AG08396 (cell line): ENCODE results near the gene HILPDA.
A peak's percentile ranks its signal among the peaks of the same experiment; 100 is the strongest.
"Not testable (repeated sequence)": the region's sequence is repeated elsewhere in the genome, so short reads cannot be mapped to it uniquely, and the experiment has no call there.

Experiments
- DNase-seq: peaks from one replicate; pipeline ENCODE4 v3.0.0; 2012; ENCODE audit warnings: low spot score, mixed read lengths

The HILPDA gene

DNA sequence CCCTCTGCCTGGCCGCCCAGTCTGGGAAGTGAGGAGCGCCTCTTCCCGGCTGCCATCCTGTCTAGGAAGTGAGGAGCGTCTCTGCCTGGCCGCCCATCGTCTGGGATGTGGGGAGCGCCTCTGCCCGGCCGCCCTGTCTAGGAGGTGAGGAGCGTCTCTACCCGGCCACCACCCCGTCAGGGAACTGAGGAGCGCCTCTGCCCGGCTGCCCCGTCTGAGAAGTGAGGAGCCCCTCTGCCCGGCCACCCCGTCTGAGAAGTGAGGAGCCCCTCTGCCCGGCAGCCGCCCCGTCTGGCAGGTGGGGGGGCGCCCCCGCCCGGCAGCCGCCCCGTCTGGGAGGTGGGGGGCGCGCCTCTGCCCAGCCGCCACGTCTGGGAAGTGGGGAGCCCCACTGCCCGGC lies 7.7 kb downstream of the HILPDA start:
- not testable (repeated sequence) for DNase-seq

DNA sequence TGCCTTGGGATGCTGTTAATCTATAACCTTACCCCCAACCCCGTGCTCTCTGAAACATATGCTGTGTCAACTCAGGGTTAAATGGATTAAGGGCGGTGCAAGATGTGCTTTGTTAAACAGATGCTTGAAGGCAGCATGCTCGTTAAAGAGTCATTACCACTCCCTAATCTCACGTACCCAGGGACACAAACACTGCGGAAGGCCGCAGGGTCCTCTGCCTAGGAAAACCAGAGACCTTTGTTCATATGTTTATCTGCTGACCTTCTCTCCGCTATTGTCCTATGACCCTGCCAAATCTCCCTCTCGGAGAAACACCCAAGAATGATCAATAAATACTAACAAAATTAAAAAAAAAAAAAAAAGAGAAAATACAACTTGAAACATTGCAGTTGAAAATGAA lies 8.3 kb downstream of the HILPDA start:
- not testable (repeated sequence) for DNase-seq

DNA sequence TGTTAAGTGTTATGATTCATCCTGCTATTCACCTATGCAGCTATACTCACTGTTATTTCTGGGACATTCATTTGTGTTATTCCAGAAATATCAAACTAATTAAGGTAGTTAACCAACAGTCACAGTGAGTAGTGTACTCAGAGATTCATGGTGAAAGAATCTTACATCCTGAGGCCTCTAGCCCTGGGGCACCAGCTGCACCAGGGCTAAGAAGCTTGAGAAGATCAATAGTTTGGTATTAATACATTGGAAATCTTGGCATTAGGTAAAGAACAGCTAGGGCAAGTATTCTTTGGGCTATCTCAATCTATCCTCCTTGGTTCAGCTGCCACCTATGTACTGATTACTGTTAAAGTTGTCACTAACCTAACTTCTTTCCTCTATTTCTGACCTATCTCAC lies 11.2 kb downstream of the HILPDA start:
- not testable (repeated sequence) for DNase-seq

DNA sequence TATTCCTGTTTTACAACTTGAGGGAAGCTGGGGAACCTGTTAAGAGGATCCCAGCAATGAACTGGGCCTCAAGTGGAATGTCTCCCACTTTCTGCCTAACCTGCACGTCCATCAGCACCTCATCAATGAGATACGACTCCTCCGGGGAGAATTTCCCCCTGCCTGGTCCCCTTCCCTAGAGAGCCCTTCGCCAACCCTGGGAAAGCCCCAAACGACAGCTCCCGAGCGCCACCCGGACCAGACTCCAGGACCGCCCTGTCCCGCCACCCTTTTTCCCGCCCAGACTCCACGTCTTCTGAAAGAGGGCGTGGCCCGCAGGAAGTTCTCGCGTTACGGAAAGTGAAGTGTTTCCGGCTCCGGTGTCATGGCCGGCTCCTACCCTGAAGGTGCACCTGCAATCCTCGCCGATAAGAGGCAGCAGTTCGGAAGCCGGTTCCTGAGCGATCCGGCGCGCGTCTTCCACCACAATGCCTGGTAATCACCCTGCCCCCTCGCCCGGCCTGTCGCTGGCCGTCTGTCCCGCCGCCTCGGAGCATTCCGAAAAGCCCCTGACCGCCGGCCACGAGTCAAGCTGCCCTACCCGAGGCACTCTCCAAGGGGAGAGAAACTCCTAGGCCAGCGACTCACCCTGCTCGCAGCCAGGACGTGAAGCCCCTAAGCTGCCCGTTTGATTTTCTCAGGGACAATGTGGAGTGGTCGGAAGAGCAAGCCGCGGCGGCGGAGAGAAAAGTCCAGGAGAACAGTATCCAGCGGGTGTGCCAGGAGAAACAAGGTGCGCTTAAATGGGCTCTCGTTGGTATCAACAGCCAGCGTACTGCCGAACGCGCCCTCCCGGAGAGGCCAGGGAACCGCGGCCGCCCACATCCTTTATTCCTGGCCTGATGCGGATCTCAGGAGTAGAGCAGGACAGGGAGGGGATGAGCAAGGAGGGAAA lies 21.0 kb downstream of the HILPDA start, which contains the start of gene METTL2B:
Gene METTL2B (plus strand): TSS at position 347 of the 934 bp plus-strand sequence. CDS start 18 bp downstream, at position 365.
- peak; percentile 77 for DNase-seq

DNA sequence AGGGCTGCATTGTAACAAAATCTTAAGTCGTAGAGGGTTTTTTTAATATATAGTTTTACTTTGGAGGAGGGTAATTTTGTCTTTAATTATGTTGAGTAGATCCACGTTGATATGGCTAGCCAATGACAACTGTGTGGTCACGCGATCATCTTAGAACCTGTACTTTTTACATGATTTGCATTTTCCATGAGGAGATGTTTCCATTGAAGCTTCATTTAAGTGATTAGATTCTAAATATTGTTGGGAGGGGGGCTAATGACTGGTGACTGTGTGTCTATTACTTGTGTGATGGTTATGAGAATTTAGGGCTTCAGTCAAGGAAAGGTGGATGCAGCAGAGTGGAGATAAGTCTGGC lies 21.6 kb downstream of the HILPDA start:
- DNase-seq, result not testable (repeated sequence)

DNA sequence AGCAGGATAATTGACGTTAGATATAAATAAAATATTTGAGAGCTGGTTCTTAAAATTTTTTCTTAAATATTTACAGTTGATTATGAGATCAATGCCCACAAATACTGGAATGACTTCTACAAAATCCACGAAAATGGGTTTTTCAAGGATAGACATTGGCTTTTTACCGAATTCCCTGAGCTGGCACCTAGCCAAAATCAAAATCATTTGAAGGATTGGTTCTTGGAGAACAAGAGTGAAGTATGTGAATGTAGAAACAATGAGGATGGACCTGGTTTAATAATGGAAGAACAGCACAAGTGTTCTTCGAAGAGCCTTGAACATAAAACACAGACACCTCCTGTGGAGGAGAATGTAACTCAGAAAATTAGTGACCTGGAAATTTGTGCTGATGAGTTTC lies 23.4 kb downstream of the HILPDA start:
- not testable (repeated sequence) for DNase-seq

DNA sequence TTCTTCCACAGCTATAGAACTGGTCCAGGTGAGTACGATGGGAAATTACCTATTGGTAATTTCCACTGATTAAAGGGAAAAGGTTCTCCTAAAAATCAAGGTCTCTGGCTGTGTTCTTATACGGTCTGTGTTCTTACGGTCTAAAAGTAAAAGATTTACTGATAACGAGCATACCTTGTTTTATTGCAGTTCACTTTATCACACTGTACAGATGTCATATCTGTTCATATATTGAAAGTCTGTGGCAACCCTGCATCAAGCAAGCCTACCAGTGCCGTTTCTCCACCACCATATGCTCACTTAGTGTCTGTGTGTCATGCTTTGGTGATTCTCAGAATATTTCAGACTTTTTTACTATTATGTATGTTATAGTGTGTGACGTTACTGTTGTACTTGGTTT lies 32.5 kb downstream of the HILPDA start:
- DNase-seq, result not testable (repeated sequence)

DNA sequence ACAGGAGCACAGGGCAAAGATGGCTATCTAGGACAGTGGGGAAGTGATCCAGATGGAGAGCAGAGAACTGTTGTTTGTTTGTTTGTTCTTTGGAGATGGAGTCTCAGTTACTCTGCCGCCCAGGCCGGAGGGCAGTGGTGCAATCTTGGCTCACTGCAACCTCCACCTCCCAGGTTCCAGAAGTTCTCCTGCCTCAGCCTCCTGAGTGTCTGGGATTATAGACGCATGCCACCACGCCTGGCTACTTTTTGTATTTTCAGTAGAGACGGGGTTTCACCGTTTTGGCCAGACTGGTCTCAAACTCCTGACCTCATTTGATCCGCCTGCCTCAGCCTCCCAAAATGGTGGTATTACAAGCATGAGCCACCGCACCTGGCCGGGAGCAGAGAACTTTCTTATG lies 41.7 kb downstream of the HILPDA start:
- no peak for DNase-seq

DNA sequence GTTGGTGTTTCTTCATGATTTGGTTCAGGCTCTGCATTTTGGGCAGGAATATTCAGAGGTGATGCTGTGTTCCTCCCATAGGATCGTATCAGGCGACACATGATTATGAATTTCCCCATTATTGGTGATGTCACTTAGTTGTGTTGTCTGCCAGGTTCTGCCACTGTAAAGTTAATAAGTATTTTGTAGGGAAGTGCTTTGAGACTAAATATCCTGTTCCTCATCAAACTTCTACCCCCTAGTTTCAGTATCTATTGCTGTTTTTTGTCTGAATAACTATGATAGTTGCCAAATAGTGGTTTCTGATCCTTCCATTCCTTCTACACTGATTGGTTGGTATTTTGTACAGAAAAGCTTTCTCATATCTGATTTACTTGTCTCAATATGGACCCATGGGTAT lies 49.7 kb downstream of the HILPDA start:
- DNase-seq, result not testable (repeated sequence)

DNA sequence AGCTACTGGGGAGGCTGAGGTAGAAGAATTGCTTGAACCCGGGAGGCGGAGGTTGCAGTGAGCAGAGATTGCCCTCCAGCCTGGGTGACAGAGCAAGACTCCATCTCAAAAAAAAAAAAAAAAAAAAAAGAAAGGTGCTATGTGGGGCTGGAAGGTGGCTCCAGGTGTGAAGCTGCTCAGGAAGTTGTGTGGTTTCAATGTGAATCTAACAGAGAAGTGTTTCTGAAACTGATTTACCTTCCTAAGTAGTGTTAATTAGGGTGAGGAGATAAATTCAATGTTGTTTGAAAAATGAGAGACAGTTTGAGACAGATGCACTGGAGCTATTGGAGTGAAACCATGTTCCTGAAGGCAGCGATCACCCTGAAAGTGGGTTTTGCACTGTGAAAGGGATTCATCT lies 51.1 kb downstream of the HILPDA start:
- not testable (repeated sequence) for DNase-seq

DNA sequence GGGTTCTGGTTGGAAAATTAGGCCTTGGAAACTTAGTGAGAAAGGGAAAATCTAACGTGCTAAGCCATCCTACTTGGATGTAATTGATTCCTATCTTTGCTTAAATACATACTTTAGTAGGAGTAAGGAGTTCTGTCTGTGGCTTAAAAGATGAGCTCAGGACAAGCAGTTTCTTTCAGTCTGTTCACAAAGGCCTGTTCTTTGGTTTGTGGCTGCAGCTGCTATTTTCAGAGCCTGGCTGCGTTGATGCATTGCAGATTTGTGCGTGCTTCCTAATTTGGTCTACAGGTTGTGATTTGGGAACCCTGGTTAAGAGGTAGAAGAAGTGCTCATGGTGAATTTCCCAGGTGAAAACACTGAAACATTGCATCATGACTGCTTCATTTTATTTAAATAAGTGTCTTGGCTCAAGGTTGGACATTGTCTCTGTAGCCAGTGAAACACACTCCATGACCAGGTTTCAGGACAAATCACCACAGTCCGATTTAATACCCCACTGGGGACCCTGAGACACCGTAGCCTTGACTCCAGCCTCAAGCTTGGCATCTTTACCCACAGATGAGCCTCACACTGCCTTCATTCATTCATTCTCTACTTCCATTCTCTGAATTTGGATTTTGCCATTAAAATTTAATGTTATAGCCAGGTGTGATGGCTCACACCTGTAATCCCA lies 51.8 kb downstream of the HILPDA start:
- DNase-seq, result not testable (repeated sequence)
